Neutrophil (primary cell): Measurements from ENCODE around the gene CYYR1.

Experiments used
- H3K27ac ChIP-seq: fragments of 200-600 bp; sonication (generic); 2 replicates; pipeline ENCODE4 v1.5.1; 2016; ENCODE audit warnings: mild to moderate bottlenecking, moderate library complexity
- H3K27me3 ChIP-seq: fragments of 200-600 bp; sonication (generic); 2 replicates; pipeline ENCODE4 v1.6.0; 2016; ENCODE audit warnings: mild to moderate bottlenecking
- H3K36me3 ChIP-seq: fragments of 200-600 bp; sonication (generic); 2 replicates; pipeline ENCODE4 v1.5.1; 2017
- H3K4me1 ChIP-seq, 2 experiments: fragments of 200-600 bp in 1 of 2; sonication (generic) in 1 of 2; 1 replicate in 1 of 2; 2 replicates in 1 of 2; pipeline versions ENCODE4 v1.5.1 to v1.6.1; 2013 to 2016; ENCODE audit warnings: low read depth in 1 of 2, low read length in 1 of 2, mild to moderate bottlenecking in 1 of 2, moderate library complexity in 1 of 2; ENCODE audit not compliant: control insufficient read depth in 1 of 2, insufficient read depth in 1 of 2
- H3K4me3 ChIP-seq, 2 experiments: fragments of 200-600 bp in 1 of 2; sonication (generic) in 1 of 2; 1 replicate in 1 of 2; 2 replicates in 1 of 2; pipeline ENCODE4 v1.5.1; 2013 to 2016; ENCODE audit warnings: low read depth in 1 of 2, low read length in 1 of 2, mild to moderate bottlenecking in 1 of 2, moderate library complexity in 1 of 2
- H3K9me3 ChIP-seq: fragments of 200-600 bp; sonication (generic); 2 replicates; pipeline ENCODE4 v1.5.1; 2016
- CTCF ChIP-seq: fragments of 200-600 bp; sonication (generic); IDR thresholded peaks from 2 replicates; pipeline ENCODE4 v1.5.1; 2016; ENCODE audit warnings: antibody characterized with exemption

CYYR1 gene

GRCh38 chr21:26529526-26529925 is 43.6 kb downstream of the CYYR1 start:
- no peaks in the 10 kb centered on the region for H3K9me3 ChIP-seq
- peaks cover 5 to 8% of the 10 kb centered on the region in 2 experiments for H3K4me1 ChIP-seq
- no peak for TF ChIP-seq CTCF
- no peak overlapping the region for H3K4me3 ChIP-seq
- H3K27me3 ChIP-seq: no peaks in the 10 kb centered on the region
- no peak overlapping the region for H3K27ac ChIP-seq
- no peaks in the 10 kb centered on the region for H3K36me3 ChIP-seq

GRCh38 chr21:26528882-26529281 is 44.2 kb downstream of the CYYR1 start:
- no peaks in the 10 kb centered on the region for H3K9me3 ChIP-seq
- no peak overlapping the region for H3K27ac ChIP-seq
- no peaks in the 10 kb centered on the region for H3K27me3 ChIP-seq
- no peaks in the 10 kb centered on the region for H3K36me3 ChIP-seq
- H3K4me3 ChIP-seq: no peak overlapping the region
- peaks cover 0 to 2% of the 10 kb centered on the region in 2 experiments for H3K4me1 ChIP-seq
- TF ChIP-seq CTCF: no peak

DNA sequence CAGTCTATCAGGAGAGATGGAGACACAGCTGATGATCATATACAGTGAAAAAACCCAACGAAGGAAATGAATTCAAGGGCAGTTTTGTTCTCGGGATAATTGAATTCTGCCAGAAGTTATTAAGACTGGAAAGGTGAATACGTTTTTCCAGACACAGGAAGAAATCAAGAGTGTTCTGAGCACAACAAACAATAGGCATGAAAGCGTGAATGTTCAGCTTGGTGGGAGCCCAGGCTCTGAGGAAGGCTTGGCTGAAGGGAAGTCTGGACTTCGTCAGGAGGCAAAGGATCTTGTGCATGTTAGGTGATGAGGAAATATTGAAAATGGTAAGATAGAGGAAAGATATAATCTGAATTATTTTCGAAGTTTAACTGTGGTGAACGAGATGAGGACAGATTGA is 50.4 kb downstream of the CYYR1 start:
- Histone ChIP-seq H3K9me3 (no peaks in the 10 kb centered on the region), H3K27ac (no peak overlapping the region), H3K4me3 (no peak overlapping the region), H3K27me3 (no peaks in the 10 kb centered on the region), H3K4me1 (no peaks in the 10 kb centered on the region), H3K36me3 (no peaks in the 10 kb centered on the region)
- no peak for TF ChIP-seq CTCF

GRCh38 chr21:26519142-26519541 is 53.9 kb downstream of the CYYR1 start:
- Histone ChIP-seq H3K4me1 (no peaks in the 10 kb centered on the region), H3K36me3 (no peaks in the 10 kb centered on the region), H3K27me3 (no peaks in the 10 kb centered on the region), H3K27ac (no peak overlapping the region), H3K9me3 (no peaks in the 10 kb centered on the region), H3K4me3 (no peak overlapping the region)
- TF ChIP-seq CTCF: no peak

- Histone ChIP-seq H3K4me1 (no peaks in the 10 kb centered on the region), H3K4me3 (no peak overlapping the region), H3K27me3 (no peaks in the 10 kb centered on the region), H3K36me3 (no peaks in the 10 kb centered on the region), H3K9me3 (no peaks in the 10 kb centered on the region), H3K27ac (no peak overlapping the region)
- TF ChIP-seq CTCF: no peak
These were observed 57.8 kb downstream of the CYYR1 start for GRCh38 chr21:26515257-26515656.

GRCh38 chr21:26513212-26513611 is 59.9 kb downstream of the CYYR1 start:
- no peak overlapping the region for H3K4me3 ChIP-seq
- no peak overlapping the region for H3K27ac ChIP-seq
- no peaks in the 10 kb centered on the region for H3K9me3 ChIP-seq
- no peaks in the 10 kb centered on the region for H3K4me1 ChIP-seq
- no peaks in the 10 kb centered on the region for H3K27me3 ChIP-seq
- no peaks in the 10 kb centered on the region for H3K36me3 ChIP-seq
- TF ChIP-seq CTCF: no peak
